Middle frontal gyrus (tissue), 1 donor: ENCODE measurements around the gene ASIC4.

ENCODE experiments used
- DNase-seq: peaks from one replicate; pipeline ENCODE4 v3.0.0-alpha.2; 2015; ENCODE audit warnings: low spot score; ENCODE audit errors: extremely low spot score

Gene ASIC4

DNA sequence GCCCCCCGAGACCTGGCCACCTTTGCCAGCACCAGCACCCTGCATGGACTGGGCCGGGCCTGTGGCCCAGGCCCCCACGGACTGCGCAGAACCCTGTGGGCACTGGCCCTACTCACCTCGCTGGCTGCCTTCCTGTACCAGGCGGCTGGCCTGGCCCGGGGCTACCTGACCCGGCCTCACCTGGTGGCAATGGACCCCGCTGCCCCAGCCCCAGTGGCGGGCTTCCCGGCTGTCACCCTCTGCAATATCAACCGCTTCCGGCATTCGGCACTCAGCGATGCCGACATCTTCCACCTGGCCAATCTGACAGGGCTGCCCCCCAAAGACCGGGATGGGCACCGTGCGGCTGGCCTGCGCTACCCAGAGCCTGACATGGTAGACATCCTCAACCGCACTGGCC is 554 bp downstream of the ASIC4 start:
- DNase-seq: no peak

- DNase-seq: no peak
Observed at GRCh38 chr2:219515874-219516629, 1.8 kb downstream of the ASIC4 start.

DNA sequence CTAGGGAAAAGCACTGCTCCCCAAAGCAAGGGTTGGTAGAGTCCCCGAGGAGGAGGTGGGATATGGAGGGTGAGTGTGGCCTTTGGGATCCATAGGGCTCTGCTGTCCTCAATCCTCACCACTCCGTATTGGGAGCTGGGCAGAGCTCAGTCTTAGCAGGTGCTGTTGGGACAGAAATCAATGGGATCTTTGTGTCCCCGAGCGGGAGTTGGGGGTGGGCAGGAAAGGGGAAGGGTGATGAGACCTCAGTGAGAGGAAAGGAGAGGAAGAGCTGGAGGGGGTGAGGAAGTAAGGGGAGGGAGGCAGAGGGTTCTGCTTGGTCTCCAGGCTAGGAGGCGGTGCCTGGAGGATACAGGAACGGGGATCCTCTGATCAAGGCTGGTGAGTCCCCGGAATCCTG is 2.6 kb downstream of the ASIC4 start:
- DNase-seq: no peak

DNA sequence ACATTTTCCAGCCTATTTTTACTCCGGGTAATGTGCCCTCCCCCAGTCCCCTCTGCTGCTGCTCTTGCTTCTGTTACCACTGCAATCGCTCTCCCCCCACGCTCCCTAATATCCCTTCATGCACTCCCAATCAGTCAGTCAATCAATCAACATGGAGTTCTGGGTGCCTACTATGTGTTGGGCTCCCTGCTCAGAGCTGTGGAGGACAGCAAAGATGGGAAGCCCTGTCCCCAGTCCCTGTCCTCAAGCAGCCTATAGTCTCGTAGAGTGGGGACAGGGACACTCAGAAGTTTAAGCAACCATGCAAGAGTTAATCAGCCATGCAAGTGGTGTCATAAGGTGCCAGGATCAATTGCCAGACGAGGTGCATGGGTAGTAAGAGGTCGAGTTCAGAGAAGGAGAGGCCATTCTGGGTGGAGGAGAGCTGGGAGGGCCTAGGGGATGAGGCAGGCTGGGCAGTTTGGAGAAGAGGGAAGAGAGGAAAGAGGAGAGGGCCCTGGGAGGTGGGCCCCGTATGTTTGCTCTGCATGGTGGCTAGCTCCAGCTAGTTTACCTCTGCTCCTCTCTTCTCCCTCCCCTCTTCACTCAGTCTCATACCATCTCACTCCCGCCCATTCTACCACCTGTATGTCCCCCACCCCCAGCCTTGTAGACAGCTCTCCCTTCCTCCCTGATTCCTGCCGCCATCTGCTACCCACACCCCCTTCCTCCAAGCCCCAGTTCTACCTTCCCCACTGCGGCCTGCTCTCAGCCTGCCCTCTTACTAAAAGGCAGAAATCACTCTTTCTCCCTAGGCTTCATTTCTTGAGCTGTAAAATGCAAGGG is 3.9 kb downstream of the ASIC4 start:
- DNase-seq: no peak

- DNase-seq: no peak
Observed at GRCh38 chr2:219519526-219519916, 5.2 kb downstream of the ASIC4 start.

DNA sequence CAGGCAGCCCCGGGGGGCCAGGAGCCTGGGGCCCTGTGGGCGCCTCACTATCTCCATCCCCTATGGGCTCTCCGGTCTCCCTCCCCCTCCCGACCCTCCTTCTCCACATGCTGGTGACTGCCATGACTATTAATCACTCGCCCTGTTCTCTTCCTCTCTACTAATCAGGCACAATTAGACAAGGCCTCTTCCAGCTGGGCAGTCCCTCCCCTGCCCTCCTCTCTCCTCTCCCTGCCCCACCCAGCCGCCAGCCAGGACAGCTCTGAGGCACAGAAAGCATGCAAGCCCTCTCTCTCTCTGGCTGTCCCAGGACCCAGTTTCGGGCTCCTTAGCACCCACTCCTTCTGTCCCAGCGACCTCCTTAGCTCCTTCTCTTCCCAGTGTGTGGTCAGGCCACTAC is 5.8 kb downstream of the ASIC4 start:
- no peak for DNase-seq

GRCh38 chr2:219521066-219521880 is 7.0 kb downstream of the ASIC4 start:
- no peak for DNase-seq

GRCh38 chr2:219522111-219523030 is 8.1 kb downstream of the ASIC4 start:
- DNase-seq: no peak

DNA sequence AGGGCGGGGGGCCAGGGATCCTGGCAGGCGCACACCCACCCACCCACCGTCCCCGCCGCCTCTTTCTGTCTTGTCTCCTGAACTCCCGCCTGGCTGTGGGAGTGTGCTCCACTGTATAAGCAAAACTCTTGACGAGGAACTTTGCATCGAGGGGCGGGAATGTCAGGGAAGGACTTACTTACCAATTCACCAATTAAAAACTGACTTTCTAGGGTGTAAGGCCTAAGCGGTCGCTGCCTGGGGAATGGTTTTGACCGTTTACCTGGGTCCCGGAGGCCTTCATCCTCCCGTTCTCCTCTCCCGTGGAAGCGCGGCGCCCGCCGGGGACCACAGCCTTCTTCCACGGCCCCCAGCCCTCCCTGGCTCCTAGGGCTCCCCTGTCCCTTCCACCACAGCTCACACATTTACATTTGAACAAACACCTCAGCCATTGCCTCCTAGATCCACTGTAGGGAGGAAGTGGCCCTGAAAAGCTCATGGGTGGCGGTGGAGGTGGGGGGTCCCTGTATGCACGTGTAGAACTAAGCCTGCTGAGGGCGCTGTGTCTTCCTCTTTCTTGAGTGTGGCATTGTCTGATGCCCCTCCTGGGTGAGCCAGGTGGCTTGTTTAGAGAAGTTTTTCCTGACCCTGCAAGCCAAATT is 8.9 kb downstream of the ASIC4 start:
- no peak for DNase-seq

GRCh38 chr2:219524817-219525216 is 10.5 kb downstream of the ASIC4 start:
- DNase-seq: no peak

- no peak for DNase-seq
Observed at GRCh38 chr2:219525533-219526232, 11.4 kb downstream of the ASIC4 start.

DNA sequence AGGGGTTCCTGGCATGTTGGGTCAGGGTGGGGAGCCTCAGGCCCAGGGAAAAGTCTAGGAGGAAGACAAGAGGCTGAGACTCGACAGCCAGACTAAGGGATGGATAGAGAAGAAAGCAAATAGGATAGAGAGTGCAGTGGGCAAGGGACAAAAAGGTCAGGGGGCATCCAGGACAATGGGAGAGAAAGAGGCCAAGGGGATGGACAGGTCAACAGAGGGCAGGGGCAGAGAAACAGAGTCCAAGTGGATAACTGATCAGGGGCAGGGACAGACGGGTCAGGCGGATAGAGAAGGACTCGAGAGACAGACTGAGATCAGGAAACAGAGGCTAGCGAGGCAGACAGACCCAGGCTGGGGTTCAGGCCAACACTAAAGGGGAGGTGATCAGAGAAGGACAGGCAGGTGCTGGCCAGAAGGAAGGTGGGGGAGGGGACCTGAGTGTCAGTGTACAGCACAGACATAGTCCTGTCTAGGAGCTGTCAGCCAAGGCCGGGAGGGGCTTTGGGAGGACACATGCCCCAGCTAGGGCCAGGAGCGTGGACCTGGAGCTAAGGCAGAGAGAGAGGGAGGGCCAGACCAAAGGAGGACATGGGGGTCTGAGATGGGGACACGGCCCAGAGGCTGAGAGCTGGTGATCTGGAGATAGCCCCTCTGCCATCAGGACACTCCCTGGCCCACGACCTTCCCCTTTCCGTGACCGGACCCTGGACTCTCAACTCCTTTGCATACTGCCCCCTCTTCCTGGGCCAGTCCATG is 12.2 kb downstream of the ASIC4 start:
- DNase-seq: no peak

- DNase-seq: no peak
Observed at GRCh38 chr2:219527076-219527394, 12.8 kb downstream of the ASIC4 start.

DNA sequence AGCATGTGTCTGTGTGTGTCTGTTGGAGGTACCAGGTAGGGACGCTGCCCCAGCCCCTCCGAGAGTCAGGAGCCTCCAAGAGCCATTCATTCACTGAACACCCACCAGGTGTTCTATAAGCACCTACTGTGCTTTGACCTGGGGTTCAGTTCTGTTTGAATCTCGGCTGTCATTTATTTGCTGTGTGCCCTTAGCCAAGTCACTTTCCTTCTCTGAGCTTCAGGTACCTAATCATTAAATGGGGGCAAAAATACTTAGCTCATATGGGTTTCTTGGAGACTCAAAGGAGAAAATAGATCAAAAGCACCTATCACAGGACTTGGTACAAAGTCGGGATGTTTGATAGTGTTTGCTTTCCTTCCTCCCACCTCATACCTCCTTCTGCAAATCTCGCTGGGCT is 13.2 kb downstream of the ASIC4 start:
- DNase-seq: no peak

GRCh38 chr2:219530048-219530963 is 16.0 kb downstream of the ASIC4 start:
- peak; percentile 79 for DNase-seq

DNA sequence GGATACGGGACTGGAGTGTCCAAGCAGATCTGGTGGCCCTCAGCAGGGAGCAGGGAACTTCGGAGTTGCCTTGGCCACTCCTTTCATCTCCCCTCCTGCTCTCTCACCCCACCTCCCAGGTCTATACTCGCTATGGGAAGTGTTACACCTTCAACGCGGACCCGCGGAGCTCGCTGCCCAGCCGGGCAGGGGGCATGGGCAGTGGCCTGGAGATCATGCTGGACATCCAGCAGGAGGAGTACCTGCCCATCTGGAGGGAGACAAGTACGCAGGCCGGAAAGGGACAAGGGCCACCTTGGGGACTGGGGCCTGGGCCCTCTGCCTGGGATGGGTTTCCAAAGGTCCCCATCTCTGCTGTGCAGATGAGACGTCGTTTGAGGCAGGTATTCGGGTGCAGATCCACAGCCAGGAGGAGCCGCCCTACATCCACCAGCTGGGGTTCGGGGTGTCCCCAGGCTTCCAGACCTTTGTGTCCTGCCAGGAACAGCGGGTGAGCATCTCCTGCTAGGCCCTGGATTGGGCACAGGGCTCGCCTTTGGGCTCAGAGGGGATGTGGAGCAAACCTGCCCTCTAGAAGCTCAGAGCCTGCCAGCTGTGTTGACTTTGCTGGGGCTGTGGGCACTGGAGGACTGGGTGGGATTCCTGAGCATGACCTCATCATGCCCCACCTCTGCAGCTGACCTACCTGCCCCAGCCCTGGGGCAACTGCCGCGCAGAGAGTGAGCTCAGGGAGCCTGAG is 17.5 kb downstream of the ASIC4 start:
- no peak for DNase-seq

DNA sequence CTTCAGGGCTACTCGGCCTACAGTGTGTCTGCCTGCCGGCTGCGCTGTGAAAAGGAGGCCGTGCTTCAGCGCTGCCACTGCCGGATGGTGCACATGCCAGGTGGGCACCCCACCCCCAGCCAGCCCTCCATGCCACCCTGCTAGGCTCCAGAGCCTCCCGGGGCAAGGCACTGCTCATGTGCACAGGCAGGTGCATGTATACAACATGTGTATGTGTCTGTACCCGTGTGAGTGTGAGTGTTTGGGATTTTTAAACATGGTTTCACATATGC is 18.0 kb downstream of the ASIC4 start:
- no peak for DNase-seq
